Stromal cell of bone marrow (primary cell): ENCODE results near the gene GALNT2.

Experiments
- DNase-seq: peaks from one replicate; pipeline ENCODE4 v3.0.0-alpha.2; 2012; ENCODE audit warnings: low read depth

The GALNT2 gene

GRCh38 chr1:230188826-230189225 lies 121.8 kb downstream of the GALNT2 start:
- no peak for DNase-seq

- no peak for DNase-seq
These were observed 122.3 kb downstream of the GALNT2 start for GRCh38 chr1:230189341-230189740.

- DNase-seq = no peak
These were observed 122.8 kb downstream of the GALNT2 start for GRCh38 chr1:230189824-230190223.

- no peak for DNase-seq
These were observed 124.2 kb downstream of the GALNT2 start for GRCh38 chr1:230191079-230191804.

- no peak for DNase-seq
These were observed 124.8 kb downstream of the GALNT2 start for GRCh38 chr1:230191855-230192254.

GRCh38 chr1:230194525-230194924 lies 127.5 kb downstream of the GALNT2 start:
- no peak for DNase-seq

- DNase-seq = no peak
These were observed 128.2 kb downstream of the GALNT2 start for GRCh38 chr1:230195199-230195598.

GRCh38 chr1:230196077-230196476 lies 129.0 kb downstream of the GALNT2 start:
- no peak for DNase-seq

- no peak for DNase-seq
These were observed 130.9 kb downstream of the GALNT2 start for GRCh38 chr1:230197644-230198567.

- no peak for DNase-seq
These were observed 132.0 kb downstream of the GALNT2 start for GRCh38 chr1:230199034-230199433.

GRCh38 chr1:230199554-230199953 lies 132.5 kb downstream of the GALNT2 start:
- no peak for DNase-seq

GRCh38 chr1:230200276-230200675 lies 133.2 kb downstream of the GALNT2 start:
- DNase-seq = no peak

- no peak for DNase-seq
These were observed 134.4 kb downstream of the GALNT2 start for GRCh38 chr1:230201445-230201844.

- DNase-seq = no peak
These were observed 137.8 kb downstream of the GALNT2 start for GRCh38 chr1:230204842-230205241.

- DNase-seq = no peak
These were observed 138.7 kb downstream of the GALNT2 start for GRCh38 chr1:230205719-230206198.

GRCh38 chr1:230206207-230206606 lies 139.2 kb downstream of the GALNT2 start:
- no peak for DNase-seq

- no peak for DNase-seq
These were observed 139.9 kb downstream of the GALNT2 start for GRCh38 chr1:230206976-230207375.

GRCh38 chr1:230207598-230207997 lies 140.6 kb downstream of the GALNT2 start:
- DNase-seq = no peak

GRCh38 chr1:230208619-230209261 lies 141.7 kb downstream of the GALNT2 start:
- no peak for DNase-seq

- no peak for DNase-seq
These were observed 143.4 kb downstream of the GALNT2 start for GRCh38 chr1:230210326-230210980.

GRCh38 chr1:230210981-230211336 lies 143.9 kb downstream of the GALNT2 start:
- DNase-seq = no peak
